PC-9 (cell line): Measurements from ENCODE around the gene PTH1R. TPM values are rescaled to one million over a fixed set of nuclear protein-coding genes. Genes with fewer than 3 reads are reported as not detected.
A peak's percentile ranks its signal among the peaks of the same experiment; 100 is the strongest.

Source experiments
- BruUV-seq: library from RNA; stranded (reverse); fragments of 400-500 nt; replicated peaks from 2 replicates; lab custom pipeline; 2021; lab: Mats Ljungman, UMichigan
- CTCF ChIA-PET: fragments of 300-600 bp; sonication (Branson Sonifier 250); formaldehyde crosslinking; loops from one replicate; lab custom pipeline; 2022; ENCODE audit warnings: antibody characterized with exemption; lab: Charles Lee
- POLR2A ChIA-PET: fragments of 300-600 bp; sonication (Branson Sonifier 250); formaldehyde crosslinking; loops from one replicate; lab custom pipeline; 2022; ENCODE audit warnings: antibody characterized with exemption; ENCODE audit not compliant: unreplicated experiment; lab: Charles Lee
- DNase-seq, 2 experiments: peaks; one replicate each; pipeline versions ENCODE4 v3.0.0 to v3.0.0-alpha.2; 2015 to 2022; ENCODE audit warnings: mixed read lengths in 1 of 2
- H2AFZ ChIP-seq: fragments of 200-600 bp; sonication (generic); 2 replicates; pipeline ENCODE4 v1.8.1; 2017; ENCODE audit warnings: antibody characterized with exemption
- H3F3A ChIP-seq: fragments of 200-600 bp; sonication (generic); 2 replicates; pipeline ENCODE4 v1.8.1; 2017; ENCODE audit warnings: antibody characterized with exemption, mild to moderate bottlenecking, low read depth; ENCODE audit not compliant: insufficient read depth
- H3K27ac ChIP-seq: fragments of 200-600 bp; sonication (generic); 2 replicates; pipeline ENCODE4 v1.6.1; 2016; ENCODE audit warnings: mixed run types
- H3K27me3 ChIP-seq: fragments of 200-600 bp; sonication (generic); 2 replicates; pipeline ENCODE4 v1.6.1; 2016; ENCODE audit warnings: low read depth, mixed run types; ENCODE audit not compliant: insufficient read depth
- H3K36me3 ChIP-seq: fragments of 200-600 bp; sonication (generic); 2 replicates; pipeline ENCODE4 v1.6.1; 2016; ENCODE audit warnings: low read depth, mixed run types
- H3K4me1 ChIP-seq: fragments of 200-600 bp; sonication (generic); replicated peaks from 2 replicates; pipeline ENCODE4 v1.6.1; 2016; ENCODE audit warnings: mixed run types; ENCODE audit not compliant: insufficient read depth
- H3K4me2 ChIP-seq: fragments of 200-600 bp; sonication (generic); 2 replicates; pipeline ENCODE4 v1.6.1; 2017; ENCODE audit warnings: mixed run types
- H3K4me3 ChIP-seq: fragments of 200-600 bp; sonication (generic); 2 replicates; pipeline ENCODE4 v1.6.1; 2016; ENCODE audit warnings: mixed run types
- H3K79me2 ChIP-seq: fragments of 200-600 bp; sonication (generic); 2 replicates; pipeline ENCODE4 v1.6.1; 2017; ENCODE audit warnings: low read depth, mixed run types
- H3K9me2 ChIP-seq: fragments of 200-600 bp; sonication (generic); 2 replicates; pipeline ENCODE4 v1.8.1; 2017; ENCODE audit warnings: mild to moderate bottlenecking; ENCODE audit not compliant: insufficient read depth
- H3K9me3 ChIP-seq: fragments of 200-600 bp; sonication (generic); 2 replicates; pipeline ENCODE4 v1.8.1; 2016; ENCODE audit warnings: low read depth; ENCODE audit not compliant: insufficient read depth
- H4K20me1 ChIP-seq: fragments of 200-600 bp; sonication (generic); 2 replicates; pipeline ENCODE4 v1.8.1; 2017; ENCODE audit not compliant: insufficient read depth
- EZH2 ChIP-seq: fragments of 200-600 bp; sonication (generic); IDR thresholded peaks from 2 replicates; pipeline ENCODE4 v1.8.0; 2017; ENCODE audit warnings: antibody characterized with exemption, low read depth
- intact Hi-C: fragments of 100-400 bp; cut with micrococcal nuclease; formaldehyde crosslinking; loops from one replicate; pipeline ENCODE4 v1.10.0; 2022; ENCODE audit not compliant: unreplicated experiment
- total RNA-seq: library from RNA; stranded (reverse); gene quantifications from 2 replicates; pipeline ENCODE4 v1.2.3, GENCODE V29; 2021
- TF ChIP-seq, protein P1 (sequence below): fragments of 200-600 bp; sonication (generic); conservative IDR thresholded peaks from 2 replicates; pipeline ENCODE4 v1.6.1; 2017; ENCODE audit warnings: mixed run types, antibody characterized with exemption, mild to moderate bottlenecking, moderate library complexity

Gene PTH1R
- total RNA-seq, 1 experiment from 2014 or later = not detected

DNA sequence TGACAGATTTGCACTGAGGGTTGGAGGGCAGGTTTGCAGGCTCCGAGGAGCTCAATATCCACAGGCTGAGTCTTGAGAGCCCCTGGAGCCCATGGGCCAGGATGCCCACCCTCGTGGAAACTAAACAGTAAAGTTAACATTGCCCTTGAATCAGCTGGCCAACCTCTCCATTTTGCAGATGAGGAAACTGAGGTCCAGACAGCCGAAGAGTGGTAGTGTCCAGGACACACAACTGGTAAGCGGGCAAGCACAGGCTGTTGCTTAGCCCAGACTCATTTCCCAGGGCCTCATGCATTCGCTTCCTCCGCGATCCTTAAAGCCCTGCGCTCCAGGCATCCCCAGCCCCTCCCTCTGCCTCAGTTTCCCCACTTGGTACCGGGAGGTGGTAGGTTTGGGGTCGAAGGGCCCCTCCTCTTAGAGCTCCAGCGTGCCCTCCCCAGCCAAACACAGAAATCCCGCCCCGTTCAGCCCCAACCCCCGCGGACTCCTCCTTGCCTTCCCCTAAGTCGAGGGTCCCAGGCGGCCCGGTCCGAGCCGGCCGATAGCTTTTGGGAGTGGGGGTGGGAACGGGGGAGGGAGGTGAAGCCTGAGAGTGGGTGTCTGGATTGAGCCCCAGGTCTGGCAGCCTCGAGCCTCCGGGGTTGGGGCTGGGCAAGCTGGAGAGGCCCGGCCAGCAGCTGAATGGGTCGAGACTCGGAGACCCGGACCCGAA is 3.5 kb downstream of the PTH1R start:
- POLR2A ChIA-PET = no interaction called here
- H3K4me1 ChIP-seq = peaks cover 12% of the 10 kb centered on the region
- no TSS peak for BruUV-seq
- no peaks in the 10 kb centered on the region; the same call in 1 of the 2 replicates for H3F3A ChIP-seq
- H4K20me1 ChIP-seq = no peaks in the 10 kb centered on the region
- H3K27ac ChIP-seq = no peak overlapping the region
- no peaks in the 10 kb centered on the region for H3K36me3 ChIP-seq
- intact Hi-C loops = no loop called here
- H3K4me2 ChIP-seq = no peak overlapping the region
- no peak for TF ChIP-seq EZH2
- TF ChIP-seq, protein P1, sequence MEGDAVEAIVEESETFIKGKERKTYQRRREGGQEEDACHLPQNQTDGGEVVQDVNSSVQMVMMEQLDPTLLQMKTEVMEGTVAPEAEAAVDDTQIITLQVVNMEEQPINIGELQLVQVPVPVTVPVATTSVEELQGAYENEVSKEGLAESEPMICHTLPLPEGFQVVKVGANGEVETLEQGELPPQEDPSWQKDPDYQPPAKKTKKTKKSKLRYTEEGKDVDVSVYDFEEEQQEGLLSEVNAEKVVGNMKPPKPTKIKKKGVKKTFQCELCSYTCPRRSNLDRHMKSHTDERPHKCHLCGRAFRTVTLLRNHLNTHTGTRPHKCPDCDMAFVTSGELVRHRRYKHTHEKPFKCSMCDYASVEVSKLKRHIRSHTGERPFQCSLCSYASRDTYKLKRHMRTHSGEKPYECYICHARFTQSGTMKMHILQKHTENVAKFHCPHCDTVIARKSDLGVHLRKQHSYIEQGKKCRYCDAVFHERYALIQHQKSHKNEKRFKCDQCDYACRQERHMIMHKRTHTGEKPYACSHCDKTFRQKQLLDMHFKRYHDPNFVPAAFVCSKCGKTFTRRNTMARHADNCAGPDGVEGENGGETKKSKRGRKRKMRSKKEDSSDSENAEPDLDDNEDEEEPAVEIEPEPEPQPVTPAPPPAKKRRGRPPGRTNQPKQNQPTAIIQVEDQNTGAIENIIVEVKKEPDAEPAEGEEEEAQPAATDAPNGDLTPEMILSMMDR = no peak
- CTCF ChIA-PET = no interaction called here
- H3K79me2 ChIP-seq = no peaks in the 10 kb centered on the region
- H3K9me3 ChIP-seq = no peaks in the 10 kb centered on the region
- no peaks in the 10 kb centered on the region for H3K9me2 ChIP-seq
- H3K27me3 ChIP-seq = peaks cover 35% of the 10 kb centered on the region
- H2AFZ ChIP-seq = no peak overlapping the region
- no peak overlapping the region for H3K4me3 ChIP-seq
- DNase-seq = no peak

- Histone ChIP-seq H3F3A (no peaks in the 10 kb centered on the region; the same call in 1 of the 2 replicates), H3K4me2 (peak overlapping the region; percentile 28; the same call in 1 of the 2 replicates), H3K4me1 (peaks cover 12% of the 10 kb centered on the region), H3K9me3 (no peaks in the 10 kb centered on the region), H3K36me3 (no peaks in the 10 kb centered on the region), H2AFZ (no peak overlapping the region), H4K20me1 (no peaks in the 10 kb centered on the region), H3K27me3 (peaks cover 35% of the 10 kb centered on the region), H3K79me2 (no peaks in the 10 kb centered on the region), H3K9me2 (no peaks in the 10 kb centered on the region), H3K4me3 (no peak overlapping the region), H3K27ac (no peak overlapping the region)
- intact Hi-C loops = no loop called here
- ChIA-PET CTCF (no interaction called here), POLR2A (interaction anchor here (0.6 kb wide), 1 partner anchor 11 kb away, joined by 10 read pairs; no protein-coding TSS in a partner anchor)
- no TSS peak for BruUV-seq
- TF ChIP-seq, protein P1 = no peak
- no peak for TF ChIP-seq EZH2
- no peak for DNase-seq
Observed at GRCh38 chr3:46881596-46882376, 4.3 kb downstream of the PTH1R start.

GRCh38 chr3:46882377-46883053 is 5.0 kb downstream of the PTH1R start:
- BruUV-seq = no TSS peak
- ChIA-PET CTCF (no interaction called here), POLR2A (interaction anchor here (0.5 to 0.6 kb wide), 2 partner anchors 11 to 1273 kb away, joined by 3 to 10 read pairs; no protein-coding TSS in a partner anchor)
- no peaks in the 10 kb centered on the region for H3K9me3 ChIP-seq
- peaks cover 12% of the 10 kb centered on the region for H3K4me1 ChIP-seq
- no peaks in the 10 kb centered on the region for H3K79me2 ChIP-seq
- peak; percentile 98 for TF ChIP-seq EZH2
- TF ChIP-seq, protein P1 = no peak
- DNase-seq = no peak
- no peaks in the 10 kb centered on the region for H3K9me2 ChIP-seq
- intact Hi-C loops = no loop called here
- H2AFZ ChIP-seq = no peak overlapping the region
- H3K27me3 ChIP-seq = peaks cover 35% of the 10 kb centered on the region
- peak overlapping the region; percentile 28; the same call in 1 of the 2 replicates for H3K4me2 ChIP-seq
- no peaks in the 10 kb centered on the region for H3K36me3 ChIP-seq
- H3K4me3 ChIP-seq = no peak overlapping the region; the same call in 1 of the 2 replicates
- no peaks in the 10 kb centered on the region for H4K20me1 ChIP-seq
- H3K27ac ChIP-seq = no peak overlapping the region
- H3F3A ChIP-seq = no peaks in the 10 kb centered on the region; the same call in 1 of the 2 replicates
